Kidney (tissue), 14 donors: Measurements from ENCODE around the gene RABGAP1. TPM values are rescaled to one million over a fixed set of nuclear protein-coding genes. Genes with fewer than 3 reads are reported as not detected.

Experiments
- DNase-seq, 5 donors: peaks; one replicate each; pipeline ENCODE4 v3.0.0-alpha.2; 2013 to 2020
- FAIRE-seq: peaks from 2 replicates; lab custom pipeline; 2012; peaks lifted over from hg19 to GRCh38; lab: Jason Lieb, UNC
- H3K27ac ChIP-seq, 2 donors: one replicate each; pipeline ENCODE4 v1.7.0; 2013; ENCODE audit warnings: low read depth in 2 of 2, low read length in 2 of 2, inconsistent platforms in 1 of 2
- H3K27me3 ChIP-seq: one replicate; pipeline ENCODE4 v1.7.1; 2013; ENCODE audit warnings: low read length, inconsistent platforms; ENCODE audit not compliant: control insufficient read depth, insufficient read depth
- H3K36me3 ChIP-seq, 3 donors: one replicate each; pipeline versions ENCODE4 v1.7.0 to v1.7.1; 2013; ENCODE audit warnings: low read length in 3 of 3, control low read depth in 1 of 3, inconsistent platforms in 1 of 3; ENCODE audit not compliant: insufficient read depth in 3 of 3, control insufficient read depth in 2 of 3
- H3K4me1 ChIP-seq, 3 donors: one replicate each; pipeline versions ENCODE4 v1.7.0 to v1.7.1; 2013; ENCODE audit warnings: low read length in 3 of 3, inconsistent platforms in 1 of 3, low read depth in 1 of 3; ENCODE audit not compliant: control insufficient read depth in 2 of 3, insufficient read depth in 2 of 3
- H3K4me3 ChIP-seq, 3 donors: one replicate each; pipeline versions ENCODE4 v1.7.0 to v1.8.1; 2013; ENCODE audit warnings: low read length in 3 of 3, control low read depth in 1 of 3, inconsistent platforms in 1 of 3
- H3K9ac ChIP-seq, 3 donors: one replicate each; pipeline versions ENCODE4 v1.7.0 to v1.7.1; 2013; ENCODE audit warnings: low read length in 3 of 3, control low read depth in 1 of 3, inconsistent platforms in 1 of 3
- H3K9me3 ChIP-seq, 3 donors: one replicate each; pipeline versions ENCODE4 v1.7.0 to v1.7.1; 2013; ENCODE audit warnings: low read length in 3 of 3, control low read depth in 1 of 3, inconsistent platforms in 1 of 3; ENCODE audit not compliant: control insufficient read depth in 2 of 3, insufficient read depth in 1 of 3
- intact Hi-C: fragments of 100-400 bp; cut with DNase I; formaldehyde crosslinking; loops from one replicate; pipeline ENCODE4 v1.11.1; 2022
- polyA plus RNA-seq: library from polyadenylated mRNA; stranded (reverse); fragments of 350-450 nt; fragmentation: Illumina TruSeq; extraction: RNeasy Lipid Tissue Mini Kit (QIAGEN cat#74804); gene quantifications from one replicate; pipeline ENCODE4 v1.2.3, GENCODE V29; 2014; ENCODE audit warnings: low read depth, low replicate concordance; ENCODE audit not compliant: insufficient read depth
- total RNA-seq: library from RNA; stranded (reverse); fragmentation: NEBNext Ultra II Directional; extraction: Animal tissue kit (Norgen Biotek cat#: 25700); gene quantifications from one replicate; pipeline ENCODE4 v1.2.1, GENCODE V29; 2021
- TF ChIP-seq, protein P1 (sequence below): IDR thresholded peaks from 3 replicates; pipeline ENCODE4 v1.5.1; 2012; ENCODE audit warnings: mild to moderate bottlenecking, moderate library complexity, borderline replicate concordance; ENCODE audit not compliant: insufficient read depth; ENCODE audit errors: extremely low read depth
- donor health status: control.
- donor health status: control.
- donor health status: control.
- donor health status: control.
- donor health status: control.
- donor health status: DM: yes; HTN: yes; CAD: no.
- donor health status: Normal renal cell carcinoma (clear cell type).

Gene RABGAP1
- total and polyA plus RNA-seq, 2 donors from 2014 or later, result 13.7 to 61.1 TPM

DNA sequence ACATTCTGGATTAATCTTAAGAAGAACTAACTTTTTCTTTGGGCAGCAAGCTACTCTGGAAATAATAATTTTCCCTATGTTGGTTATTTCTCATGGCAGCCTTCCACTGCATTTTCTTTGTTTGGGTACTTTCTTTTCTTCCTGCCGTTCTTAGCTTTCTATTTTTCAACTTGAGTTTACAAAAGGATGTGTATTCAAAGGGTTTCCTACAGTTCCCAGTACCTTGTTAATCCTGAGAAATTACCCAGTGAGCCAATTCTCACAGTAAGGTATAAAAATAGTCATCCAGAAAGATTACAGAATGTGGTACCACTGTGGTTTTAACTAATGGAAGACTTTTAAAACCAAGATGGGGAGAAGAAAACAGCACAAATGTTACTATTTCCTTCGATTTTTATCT lies 112.9 kb downstream of the RABGAP1 start:
- H3K36me3 ChIP-seq, result peaks cover 0 to 3% (median 0%) of the 10 kb centered on the region in 3 donors
- peak overlapping the region in 1 of 2 donors; percentile 17 for H3K27ac ChIP-seq
- DNase-seq (no peak), FAIRE-seq (no peak)
- intact Hi-C loops, result no loop called here
- TF ChIP-seq, protein P1, sequence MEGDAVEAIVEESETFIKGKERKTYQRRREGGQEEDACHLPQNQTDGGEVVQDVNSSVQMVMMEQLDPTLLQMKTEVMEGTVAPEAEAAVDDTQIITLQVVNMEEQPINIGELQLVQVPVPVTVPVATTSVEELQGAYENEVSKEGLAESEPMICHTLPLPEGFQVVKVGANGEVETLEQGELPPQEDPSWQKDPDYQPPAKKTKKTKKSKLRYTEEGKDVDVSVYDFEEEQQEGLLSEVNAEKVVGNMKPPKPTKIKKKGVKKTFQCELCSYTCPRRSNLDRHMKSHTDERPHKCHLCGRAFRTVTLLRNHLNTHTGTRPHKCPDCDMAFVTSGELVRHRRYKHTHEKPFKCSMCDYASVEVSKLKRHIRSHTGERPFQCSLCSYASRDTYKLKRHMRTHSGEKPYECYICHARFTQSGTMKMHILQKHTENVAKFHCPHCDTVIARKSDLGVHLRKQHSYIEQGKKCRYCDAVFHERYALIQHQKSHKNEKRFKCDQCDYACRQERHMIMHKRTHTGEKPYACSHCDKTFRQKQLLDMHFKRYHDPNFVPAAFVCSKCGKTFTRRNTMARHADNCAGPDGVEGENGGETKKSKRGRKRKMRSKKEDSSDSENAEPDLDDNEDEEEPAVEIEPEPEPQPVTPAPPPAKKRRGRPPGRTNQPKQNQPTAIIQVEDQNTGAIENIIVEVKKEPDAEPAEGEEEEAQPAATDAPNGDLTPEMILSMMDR, result no peak
- no peak overlapping the region for H3K9ac ChIP-seq
- H3K9me3 ChIP-seq, result no peaks in the 10 kb centered on the region
- H3K4me1 ChIP-seq, result peaks cover 0 to 22% (median 12%) of the 10 kb centered on the region in 3 donors
- H3K27me3 ChIP-seq, result no peaks in the 10 kb centered on the region
- H3K4me3 ChIP-seq, result no peak overlapping the region

DNA sequence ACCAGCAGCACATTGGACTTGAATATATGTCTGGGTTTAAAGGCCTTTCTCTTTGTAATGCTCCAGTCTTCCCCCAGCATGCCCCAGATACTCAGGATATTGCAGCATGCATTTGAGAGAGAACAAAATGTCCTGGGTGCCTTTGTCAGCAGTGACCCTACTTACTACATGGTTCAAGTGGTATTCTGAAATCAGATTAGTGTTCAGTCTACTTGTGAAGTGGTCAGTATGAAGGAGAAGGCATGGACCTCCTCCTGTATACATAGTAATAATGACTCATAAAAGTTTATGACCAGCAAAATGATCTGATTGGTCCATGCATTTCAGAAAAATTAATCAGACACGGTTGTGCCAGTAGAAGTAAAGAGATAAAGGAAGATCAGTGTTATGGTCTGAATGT lies 118.0 kb downstream of the RABGAP1 start:
- DNase-seq, result no peak
- no peaks in the 10 kb centered on the region for H3K4me1 ChIP-seq
- TF ChIP-seq, protein P1, result no peak
- intact Hi-C loops, result no loop called here
- no peak overlapping the region for H3K4me3 ChIP-seq
- H3K27me3 ChIP-seq, result no peaks in the 10 kb centered on the region
- peaks cover 0 to 3% (median 0%) of the 10 kb centered on the region in 3 donors for H3K36me3 ChIP-seq
- no peak overlapping the region for H3K27ac ChIP-seq
- H3K9ac ChIP-seq, result no peak overlapping the region
- no peak for FAIRE-seq
- H3K9me3 ChIP-seq, result no peaks in the 10 kb centered on the region

DNA sequence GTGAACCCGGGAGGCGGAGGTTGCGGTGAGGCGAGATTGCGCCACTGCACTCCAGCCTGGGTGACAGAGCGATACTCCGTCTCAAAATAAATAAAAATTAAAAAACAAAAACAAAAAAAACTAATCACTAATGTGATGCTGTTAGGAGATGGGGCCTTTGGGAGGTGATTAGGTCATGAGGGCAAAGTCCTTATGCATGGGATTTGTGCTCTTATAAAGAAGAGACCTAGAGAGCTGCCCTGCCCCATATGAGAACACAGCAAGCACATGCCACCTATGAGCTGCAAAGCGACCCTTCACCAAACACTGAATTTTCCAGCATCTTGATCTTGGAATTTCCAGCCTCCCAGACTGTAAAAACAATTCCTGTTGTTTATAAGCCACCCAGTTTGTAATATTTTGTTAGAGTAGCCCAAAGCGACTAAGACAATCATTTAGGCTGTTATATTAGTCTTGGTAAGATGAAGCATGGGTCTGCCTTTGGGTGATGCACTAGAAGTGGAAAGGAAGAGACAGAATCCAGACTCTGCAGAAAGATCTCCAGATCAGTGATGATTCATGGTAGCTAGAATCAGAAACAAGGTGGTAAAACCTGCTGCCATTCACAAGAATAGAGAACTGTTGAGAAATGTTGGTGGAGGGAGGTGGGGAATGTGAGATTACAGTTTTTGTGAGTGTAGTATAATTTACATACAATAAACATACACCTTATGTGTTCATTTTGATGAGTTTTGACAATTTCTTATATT lies 118.8 kb downstream of the RABGAP1 start:
- no peaks in the 10 kb centered on the region for H3K9me3 ChIP-seq
- no peak overlapping the region for H3K9ac ChIP-seq
- no peak for DNase-seq
- TF ChIP-seq, protein P1, result no peak
- no peaks in the 10 kb centered on the region for H3K4me1 ChIP-seq
- intact Hi-C loops, result no loop called here
- H3K27me3 ChIP-seq, result no peaks in the 10 kb centered on the region
- peaks cover 0 to 3% (median 0%) of the 10 kb centered on the region in 3 donors for H3K36me3 ChIP-seq
- no peak overlapping the region for H3K27ac ChIP-seq
- no peak overlapping the region for H3K4me3 ChIP-seq
- FAIRE-seq, result no peak
